MM.1S (cell line): ENCODE measurements around the gene PDE1A.

Source experiments
- DNase-seq: peaks from one replicate; pipeline ENCODE4 v3.0.0-alpha.2; 2015
- H2AFZ ChIP-seq: fragments of 300-600 bp; sonication (generic); 2 replicates; pipeline ENCODE4 v1.6.0; 2016; ENCODE audit warnings: antibody characterized with exemption, low read length
- H3F3A ChIP-seq: fragments of 300-600 bp; sonication (generic); 2 replicates; pipeline ENCODE4 v1.6.1; 2016; ENCODE audit warnings: mild to moderate bottlenecking, antibody characterized with exemption, low read length, moderate library complexity, mixed read lengths; ENCODE audit not compliant: insufficient read depth
- H3K27ac ChIP-seq: fragments of 300-600 bp; sonication (generic); 2 replicates; pipeline ENCODE4 v1.5.1; 2016; ENCODE audit warnings: mild to moderate bottlenecking, low read length
- H3K27me3 ChIP-seq: fragments of 300-600 bp; sonication (generic); replicated peaks from 2 replicates; pipeline ENCODE4 v1.6.0; 2016; ENCODE audit warnings: low read length; ENCODE audit not compliant: insufficient read depth
- H3K36me3 ChIP-seq: fragments of 300-600 bp; sonication (generic); replicated peaks from 2 replicates; pipeline ENCODE4 v1.6.1; 2016; ENCODE audit warnings: mild to moderate bottlenecking, low read length, mixed read lengths; ENCODE audit not compliant: insufficient read depth
- H3K4me1 ChIP-seq: fragments of 300-600 bp; sonication (generic); 2 replicates; pipeline ENCODE4 v1.6.1; 2016; ENCODE audit warnings: low read length, mixed read lengths
- H3K4me2 ChIP-seq: fragments of 300-600 bp; sonication (generic); 2 replicates; pipeline ENCODE4 v1.6.0; 2016; ENCODE audit warnings: low read depth, low read length
- H3K4me3 ChIP-seq: fragments of 300-600 bp; sonication (generic); 2 replicates; pipeline ENCODE4 v1.5.1; 2016; ENCODE audit warnings: low read length, mixed read lengths
- H3K79me2 ChIP-seq: fragments of 300-600 bp; sonication (generic); 2 replicates; pipeline ENCODE4 v1.6.1; 2016; ENCODE audit warnings: mixed run types, low read length, mixed read lengths
- H3K9ac ChIP-seq: fragments of 300-600 bp; sonication (generic); 2 replicates; pipeline ENCODE4 v1.6.1; 2016; ENCODE audit warnings: low read length, mixed read lengths
- H3K9me2 ChIP-seq: fragments of 300-600 bp; sonication (generic); replicated peaks from 2 replicates; pipeline ENCODE4 v1.6.1; 2016; ENCODE audit warnings: mild to moderate bottlenecking, low read length, mixed read lengths; ENCODE audit not compliant: insufficient read depth
- H3K9me3 ChIP-seq: fragments of 300-600 bp; sonication (generic); replicated peaks from 2 replicates; pipeline ENCODE4 v1.6.1; 2016; ENCODE audit warnings: mild to moderate bottlenecking, low read length, mixed read lengths; ENCODE audit not compliant: insufficient read depth
- H4K20me1 ChIP-seq: fragments of 300-600 bp; sonication (generic); 2 replicates; pipeline ENCODE4 v1.6.1; 2016; ENCODE audit warnings: mild to moderate bottlenecking, low read length, moderate library complexity, mixed read lengths; ENCODE audit not compliant: insufficient read depth
- CTCF ChIP-seq: fragments of 300-600 bp; sonication (generic); IDR thresholded peaks from 2 replicates; pipeline ENCODE4 v1.5.1; 2016; ENCODE audit warnings: antibody characterized with exemption, low read length, mixed read lengths
- EZH2 ChIP-seq: fragments of 300-600 bp; sonication (generic); optimal IDR thresholded peaks from 2 replicates; pipeline ENCODE3; 2017; ENCODE audit warnings: low read depth, mild to moderate bottlenecking, antibody characterized with exemption, low read length, mixed read lengths
- EZH2phosphoT487 ChIP-seq: fragments of 300-600 bp; sonication (generic); IDR thresholded peaks from 2 replicates; pipeline ENCODE4 v1.6.1; 2018; ENCODE audit warnings: antibody characterized with exemption, low read length

Gene PDE1A

GRCh38 chr2:182422864-182423263 is 4.0 kb downstream of the PDE1A start:
- Histone ChIP-seq H3K36me3 (no peaks in the 10 kb centered on the region), H3F3A (no peaks in the 10 kb centered on the region), H3K9ac (no peak overlapping the region), H3K4me2 (no peak overlapping the region), H3K4me1 (no peaks in the 10 kb centered on the region), H3K27me3 (no peaks in the 10 kb centered on the region), H4K20me1 (no peaks in the 10 kb centered on the region), H3K27ac (no peak overlapping the region), H3K4me3 (no peak overlapping the region), H3K79me2 (no peaks in the 10 kb centered on the region), H3K9me3 (no peaks in the 10 kb centered on the region), H2AFZ (no peak overlapping the region), H3K9me2 (no peaks in the 10 kb centered on the region)
- no peak for DNase-seq
- TF ChIP-seq CTCF (no peak), EZH2phosphoT487 (no peak), EZH2 (no peak)

- no peak overlapping the region for H3K4me3 ChIP-seq
- no peaks in the 10 kb centered on the region for H3K9me3 ChIP-seq
- no peaks in the 10 kb centered on the region for H3K79me2 ChIP-seq
- no peak overlapping the region for H3K4me2 ChIP-seq
- H2AFZ ChIP-seq, result no peak overlapping the region
- H3K36me3 ChIP-seq, result no peaks in the 10 kb centered on the region
- no peak for DNase-seq
- no peaks in the 10 kb centered on the region for H3K27me3 ChIP-seq
- H4K20me1 ChIP-seq, result no peaks in the 10 kb centered on the region
- no peaks in the 10 kb centered on the region for H3K9me2 ChIP-seq
- no peaks in the 10 kb centered on the region for H3K4me1 ChIP-seq
- H3K27ac ChIP-seq, result no peak overlapping the region
- no peak for TF ChIP-seq EZH2phosphoT487
- TF ChIP-seq CTCF, result no peak
- no peak for TF ChIP-seq EZH2
- H3K9ac ChIP-seq, result no peak overlapping the region
- H3F3A ChIP-seq, result no peaks in the 10 kb centered on the region
Observed at GRCh38 chr2:182420669-182421068, 6.2 kb downstream of the PDE1A start.

GRCh38 chr2:182416861-182417260 is 10.0 kb downstream of the PDE1A start:
- H3K4me2 ChIP-seq, result no peak overlapping the region
- no peaks in the 10 kb centered on the region for H4K20me1 ChIP-seq
- H3K27ac ChIP-seq, result no peak overlapping the region
- no peak for DNase-seq
- H3K27me3 ChIP-seq, result no peaks in the 10 kb centered on the region
- H3K9me3 ChIP-seq, result no peaks in the 10 kb centered on the region
- no peaks in the 10 kb centered on the region for H3K79me2 ChIP-seq
- H3K4me1 ChIP-seq, result no peaks in the 10 kb centered on the region
- H3K36me3 ChIP-seq, result no peaks in the 10 kb centered on the region
- H3F3A ChIP-seq, result no peaks in the 10 kb centered on the region
- no peak overlapping the region for H3K4me3 ChIP-seq
- no peak overlapping the region for H3K9ac ChIP-seq
- no peaks in the 10 kb centered on the region for H3K9me2 ChIP-seq
- no peak overlapping the region for H2AFZ ChIP-seq
- no peak for TF ChIP-seq EZH2
- no peak for TF ChIP-seq CTCF
- TF ChIP-seq EZH2phosphoT487, result no peak
